AG10803 (cell line): ENCODE data around the gene SEMA3D.

ENCODE experiments used
- DNase-seq: peaks from one replicate; pipeline ENCODE4 v3.0.0; 2010; ENCODE audit warnings: low read depth
- H3K4me3 ChIP-seq: 2 replicates; pipeline ENCODE4 v1.5.1; 2011; ENCODE audit warnings: mild to moderate bottlenecking, low read length, control low read depth
- CTCF ChIP-seq: conservative IDR thresholded peaks from 2 replicates; pipeline ENCODE4 v1.5.1; 2011; ENCODE audit warnings: mild to moderate bottlenecking, low read length, control low read depth, inconsistent platforms

The SEMA3D gene

DNA sequence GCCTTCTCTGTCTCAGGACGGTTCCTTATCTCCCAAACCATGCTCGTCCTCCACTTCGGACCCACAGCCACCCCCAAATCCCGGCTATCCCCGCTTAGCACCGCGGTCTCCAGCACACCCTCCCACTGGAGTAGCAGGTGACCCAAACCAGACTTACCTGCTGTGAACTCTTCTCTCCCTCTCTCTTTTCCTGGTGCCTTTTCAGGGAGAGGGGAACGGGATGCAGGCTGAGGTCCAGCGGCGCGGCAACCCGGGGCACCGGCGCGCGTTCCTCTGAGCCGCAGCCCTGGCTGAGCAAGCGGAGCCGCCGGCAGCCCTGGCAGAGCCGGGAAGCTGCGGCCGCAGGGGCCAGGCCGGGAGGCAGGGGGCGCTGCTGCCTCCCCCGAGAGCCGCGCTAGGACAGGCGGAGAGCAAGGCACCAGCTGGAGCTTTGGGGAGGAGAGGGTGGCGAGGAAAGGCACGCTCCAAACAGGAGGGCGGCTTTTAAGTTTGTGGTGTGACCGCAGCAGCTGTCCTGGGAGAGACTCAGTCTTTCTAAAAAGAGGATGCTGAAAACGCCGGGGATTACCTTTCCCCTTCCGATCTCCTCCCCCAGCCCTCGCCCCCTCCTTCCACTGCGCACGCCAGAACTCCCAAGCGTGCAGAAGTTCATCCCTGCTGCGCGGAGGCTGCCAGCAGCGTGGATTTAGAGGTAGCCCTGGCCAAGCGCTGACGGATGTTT lies at the start of gene SEMA3D:
SEMA3D (minus strand) TSS at position 536 of the 721 bp plus-strand sequence. CDS start 65,165 bp downstream, outside the sequence.
- peak; percentile 84 for DNase-seq
- peak; percentile 71 for TF ChIP-seq CTCF
- H3K4me3 ChIP-seq, result peak within 1 kb of the TSS; percentile 83

- no peak for TF ChIP-seq CTCF
Measured at GRCh38 chr7:85234730-85235129, 47.9 kb upstream of the SEMA3D start.

GRCh38 chr7:85232068-85232467 lies 45.2 kb upstream of the SEMA3D start:
- DNase-seq, result no peak
- H3K4me3 ChIP-seq, result no peak overlapping the region
- no peak for TF ChIP-seq CTCF

More at GRCh38 chr7:85234730-85235129, 47.9 kb upstream of the SEMA3D start:
- H3K4me3 ChIP-seq, result no peak overlapping the region
- DNase-seq, result no peak

GRCh38 chr7:85230623-85231022 lies 43.8 kb upstream of the SEMA3D start:
- no peak for TF ChIP-seq CTCF
- no peak for DNase-seq
- H3K4me3 ChIP-seq, result no peak overlapping the region

DNA sequence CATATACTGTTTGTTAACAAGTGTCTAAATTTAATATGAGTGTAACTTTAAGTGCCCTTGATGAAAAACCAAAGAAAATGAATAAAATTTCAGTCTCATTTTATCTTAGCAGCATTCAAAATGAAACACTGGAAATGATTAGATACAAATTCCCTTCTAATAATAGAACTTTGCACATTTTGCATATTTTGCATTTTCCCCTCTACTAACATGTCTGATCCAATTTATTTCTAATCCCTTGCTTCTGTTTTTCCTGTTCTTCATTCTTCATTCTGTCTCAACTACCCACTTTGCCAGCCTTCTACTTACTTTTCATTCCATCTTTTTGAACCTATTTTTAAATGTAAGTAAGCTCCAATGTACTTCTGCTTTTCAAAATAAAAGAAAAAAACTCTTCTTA lies 42.7 kb upstream of the SEMA3D start:
- DNase-seq, result no peak
- TF ChIP-seq CTCF, result no peak
- no peak overlapping the region for H3K4me3 ChIP-seq

- H3K4me3 ChIP-seq, result no peak overlapping the region
- TF ChIP-seq CTCF, result no peak
Measured at GRCh38 chr7:85226361-85227085, 39.7 kb upstream of the SEMA3D start.

DNA sequence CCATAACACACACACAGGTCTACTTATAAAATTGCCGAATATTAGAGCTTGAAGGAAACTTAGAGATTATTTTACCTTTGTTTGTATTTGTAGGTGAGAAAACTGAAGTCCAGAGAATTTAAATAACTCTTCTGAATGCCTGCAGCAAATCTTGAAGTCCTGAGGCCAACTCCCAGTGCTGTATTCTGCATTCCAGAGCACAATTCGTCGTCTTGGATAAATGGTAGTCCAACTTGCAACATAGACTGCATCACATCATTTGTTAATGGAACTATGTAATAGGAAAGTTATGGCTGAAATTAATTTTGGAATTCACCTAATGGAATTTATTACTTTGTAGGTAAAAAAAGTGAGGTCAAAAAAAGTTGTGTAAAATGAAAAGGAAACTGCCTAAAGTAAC lies 37.3 kb upstream of the SEMA3D start:
- no peak overlapping the region for H3K4me3 ChIP-seq
- DNase-seq, result peak; percentile 13
- no peak for TF ChIP-seq CTCF

More at GRCh38 chr7:85226361-85227085, 39.7 kb upstream of the SEMA3D start:
- peak; percentile 21 for DNase-seq
